Measurements from ENCODE around the gene DBNDD2. TPM values are rescaled to one million over a fixed set of nuclear protein-coding genes. Genes with fewer than 3 reads are reported as not detected.

The DBNDD2 gene
- total RNA-seq, 1 donor from 2014 or later: 19.6 TPM

- intact Hi-C loops (cut with micrococcal nuclease): no loop called here
Measured at GRCh38 chr20:45445805-45446562, 37.9 kb downstream of the DBNDD2 start.

GRCh38 chr20:45448270-45448669, 40.2 kb downstream of the DBNDD2 start:
- intact Hi-C loops (cut with micrococcal nuclease): no loop called here

GRCh38 chr20:45449528-45449927, 41.4 kb downstream of the DBNDD2 start:
- intact Hi-C loops (cut with micrococcal nuclease): no loop called here

GRCh38 chr20:45450097-45450818, 42.2 kb downstream of the DBNDD2 start:
- intact Hi-C loops (cut with micrococcal nuclease): loop anchor here (1.0 to 2.0 kb wide), 4 partner anchors 13 to 131 kb away; partner anchors contain the start of gene SYS1

- intact Hi-C loops (cut with micrococcal nuclease): no loop called here
Measured at GRCh38 chr20:45452238-45452637, 44.1 kb downstream of the DBNDD2 start.

GRCh38 chr20:45452772-45453691, 44.9 kb downstream of the DBNDD2 start:
- intact Hi-C loops (cut with micrococcal nuclease): no loop called here

- intact Hi-C loops (cut with micrococcal nuclease): loop anchor here (1.0 kb wide), 1 partner anchor 315 kb away; no protein-coding TSS in a partner anchor
Measured at GRCh38 chr20:45456632-45457031, 48.5 kb downstream of the DBNDD2 start.

GRCh38 chr20:45459606-45460005, 51.5 kb downstream of the DBNDD2 start:
- intact Hi-C loops (cut with micrococcal nuclease): no loop called here

Other genes with a start within 250 kb of the DBNDD2 start
- gene PI3, start 233.4 kb upstream of the DBNDD2 start, total RNA-seq: not detected in 2 replicates
- gene SEMG1, start 201.3 kb upstream of the DBNDD2 start, total RNA-seq: not detected in 2 replicates
- not detected in 2 replicates for gene SEMG2, start 186.9 kb upstream of the DBNDD2 start, total RNA-seq
- 0.64 and 0.88 TPM in 2 replicates for gene SLPI, start 153.7 kb upstream of the DBNDD2 start, total RNA-seq
- 0.17 TPM in 1 of 2 replicates, not detected in the other for gene RBPJL, start 101.4 kb upstream of the DBNDD2 start, total RNA-seq
- gene MATN4, start 100.0 kb upstream of the DBNDD2 start, total RNA-seq: 6.1 and 6.7 TPM in 2 replicates
- 89.7 and 90.4 TPM in 2 replicates for gene SDC4, start 59.9 kb upstream of the DBNDD2 start, total RNA-seq
- gene SYS1, start 45.1 kb upstream of the DBNDD2 start, total RNA-seq: 30.7 and 32.2 TPM in 2 replicates
- gene TP53TG5, start 30.0 kb upstream of the DBNDD2 start, total RNA-seq: not detected in 2 replicates
- 85.2 and 87.5 TPM in 2 replicates for gene PIGT, start 7.9 kb downstream of the DBNDD2 start, total RNA-seq
- gene WFDC2, start 61.5 kb downstream of the DBNDD2 start, total RNA-seq: 0.34 TPM in 1 of 2 replicates, not detected in the other
- gene SPINT3, start 107.3 kb downstream of the DBNDD2 start, total RNA-seq: not detected in 2 replicates
- gene WFDC6, start 131.2 kb downstream of the DBNDD2 start, total RNA-seq: not detected in 2 replicates
- gene EPPIN, start 139.1 kb downstream of the DBNDD2 start, total RNA-seq: not detected in 2 replicates
- gene WFDC8, start 171.0 kb downstream of the DBNDD2 start, total RNA-seq: not detected in 2 replicates
- gene WFDC10A, start 221.4 kb downstream of the DBNDD2 start, total RNA-seq: not detected in 2 replicates
- gene WFDC9, start 223.0 kb downstream of the DBNDD2 start, total RNA-seq: not detected in 2 replicates